Measurements from ENCODE around the gene IL1RAP. TPM values are rescaled to one million over a fixed set of nuclear protein-coding genes. Genes with fewer than 3 reads are reported as not detected.
A peak's percentile ranks its signal among the peaks of the same experiment; 100 is the strongest.

The IL1RAP gene
- total and polyA plus RNA-seq, 7 donors, result 0.70 to 6.3 (median 4.0) TPM

DNA sequence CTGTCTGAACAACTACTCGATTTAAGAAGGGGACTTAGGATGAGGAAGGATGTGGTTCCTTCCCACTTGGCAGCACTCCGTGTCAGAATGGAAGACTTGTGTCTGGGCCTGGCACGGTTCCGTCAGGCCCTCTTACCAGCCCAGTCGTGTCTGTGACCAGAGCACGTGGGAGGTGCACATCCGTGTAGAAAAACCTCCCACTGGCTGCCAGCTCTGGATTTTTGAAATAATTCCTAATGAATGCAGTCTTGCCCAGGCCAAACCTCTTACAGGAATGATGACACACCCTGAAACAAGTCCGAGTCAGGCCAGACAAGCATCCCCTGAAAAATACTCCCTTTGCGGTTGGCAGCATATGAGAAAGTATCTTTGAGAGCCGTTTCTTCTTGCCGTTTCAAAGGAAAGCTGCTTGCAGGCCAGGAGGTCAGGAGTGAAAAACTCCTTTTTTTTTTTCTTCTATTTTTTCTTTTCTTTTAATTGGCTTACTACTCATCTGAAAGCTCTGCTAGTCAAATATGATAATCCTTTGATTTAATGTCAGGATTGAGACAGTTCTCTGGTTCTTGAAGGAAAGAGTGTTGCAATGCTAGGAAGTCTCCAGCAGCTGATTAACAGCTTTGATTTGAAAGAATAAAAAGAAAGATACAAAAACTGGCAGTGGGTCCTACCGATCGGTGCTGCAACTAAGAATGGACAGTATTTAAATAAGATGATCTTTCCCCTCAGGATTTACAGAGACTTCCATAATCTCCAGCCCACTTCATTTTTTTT is 19.8 kb downstream of the IL1RAP start:
- Histone ChIP-seq H3K4me1 (peaks cover 14% of the 10 kb centered on the region), H3K9me3 (no peaks in the 10 kb centered on the region), H3K27me3 (ENCODE audit: insufficient read depth in 3 of 3, low read length in 2 of 3) (no peaks in the 10 kb centered on the region), H3K27ac (peak overlapping the region; percentile 59), H3K36me3 (ENCODE audit: insufficient read depth in 1 of 2, low read depth in 1 of 2) (no peaks in the 10 kb centered on the region), H3K4me3 (no peak overlapping the region)
- TF ChIP-seq, protein P1, sequence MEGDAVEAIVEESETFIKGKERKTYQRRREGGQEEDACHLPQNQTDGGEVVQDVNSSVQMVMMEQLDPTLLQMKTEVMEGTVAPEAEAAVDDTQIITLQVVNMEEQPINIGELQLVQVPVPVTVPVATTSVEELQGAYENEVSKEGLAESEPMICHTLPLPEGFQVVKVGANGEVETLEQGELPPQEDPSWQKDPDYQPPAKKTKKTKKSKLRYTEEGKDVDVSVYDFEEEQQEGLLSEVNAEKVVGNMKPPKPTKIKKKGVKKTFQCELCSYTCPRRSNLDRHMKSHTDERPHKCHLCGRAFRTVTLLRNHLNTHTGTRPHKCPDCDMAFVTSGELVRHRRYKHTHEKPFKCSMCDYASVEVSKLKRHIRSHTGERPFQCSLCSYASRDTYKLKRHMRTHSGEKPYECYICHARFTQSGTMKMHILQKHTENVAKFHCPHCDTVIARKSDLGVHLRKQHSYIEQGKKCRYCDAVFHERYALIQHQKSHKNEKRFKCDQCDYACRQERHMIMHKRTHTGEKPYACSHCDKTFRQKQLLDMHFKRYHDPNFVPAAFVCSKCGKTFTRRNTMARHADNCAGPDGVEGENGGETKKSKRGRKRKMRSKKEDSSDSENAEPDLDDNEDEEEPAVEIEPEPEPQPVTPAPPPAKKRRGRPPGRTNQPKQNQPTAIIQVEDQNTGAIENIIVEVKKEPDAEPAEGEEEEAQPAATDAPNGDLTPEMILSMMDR (IDR thresholded peaks at IDR 0.05), result no peak
- DNase-seq, result peak; percentile 63 to 77
- 17 to 32% (median 20%) methylated on average over 13 of the region's 13 CpGs for WGBS, 3 donors
- peak; percentile 64 to 82 (median 72) for ATAC-seq
- intact Hi-C loops (cut with DNase I), result no loop called here

DNA sequence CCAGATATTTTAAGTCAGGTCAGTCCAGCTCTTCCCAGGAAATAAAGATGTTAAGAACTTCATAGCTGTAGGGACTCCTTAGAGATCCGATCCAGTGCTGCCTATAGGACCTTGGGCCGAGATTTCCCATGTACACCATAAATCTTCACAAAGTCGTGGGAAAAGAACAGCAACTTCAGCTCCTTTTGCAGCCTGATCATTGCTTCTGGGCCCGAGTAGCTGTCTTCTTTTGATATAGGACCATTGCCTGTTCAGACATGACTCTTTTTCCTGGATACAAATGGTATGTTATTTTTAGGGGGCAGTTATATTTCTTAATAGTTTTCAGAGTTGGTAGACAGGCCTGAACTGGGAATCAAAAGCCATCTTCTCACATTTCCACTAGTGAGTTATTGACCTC is 20.5 kb downstream of the IL1RAP start:
- DNase-seq, result no peak
- Histone ChIP-seq H3K27me3 (ENCODE audit: insufficient read depth in 3 of 3, low read length in 2 of 3) (no peaks in the 10 kb centered on the region), H3K4me1 (peaks cover 14% of the 10 kb centered on the region), H3K4me3 (no peak overlapping the region), H3K9me3 (no peaks in the 10 kb centered on the region), H3K36me3 (ENCODE audit: insufficient read depth in 1 of 2, low read depth in 1 of 2) (no peaks in the 10 kb centered on the region), H3K27ac (no peak overlapping the region)
- no peak for ATAC-seq
- 56 to 68% (median 67%) methylated on average over 4 of the region's 4 CpGs for WGBS, 3 donors
- TF ChIP-seq, protein P1 (IDR thresholded peaks at IDR 0.05), result no peak
- intact Hi-C loops (cut with DNase I), result no loop called here

DNA sequence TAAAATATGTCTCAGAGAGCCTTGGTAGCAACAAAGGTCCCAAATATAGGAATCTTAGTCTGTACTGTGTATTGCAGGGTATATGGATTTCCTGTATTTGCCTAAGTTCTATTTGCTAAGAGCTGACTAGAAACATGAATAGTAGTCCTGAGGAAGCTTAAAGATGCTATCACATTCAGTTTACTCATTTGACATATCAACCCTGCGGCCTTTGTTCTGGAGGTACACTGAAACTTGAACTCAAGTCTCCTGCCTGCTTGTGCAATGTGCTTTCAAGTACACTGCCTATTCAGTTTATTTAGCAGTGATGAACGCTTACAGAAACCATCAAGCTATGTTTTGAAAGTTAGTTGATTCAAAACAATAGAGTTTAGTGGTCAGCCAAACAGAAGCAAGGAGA is 21.1 kb downstream of the IL1RAP start:
- ATAC-seq (no peak), DNase-seq (no peak)
- Histone ChIP-seq H3K27ac (no peak overlapping the region), H3K9me3 (no peaks in the 10 kb centered on the region), H3K36me3 (ENCODE audit: insufficient read depth in 1 of 2, low read depth in 1 of 2) (no peaks in the 10 kb centered on the region), H3K4me1 (peaks cover 14% of the 10 kb centered on the region), H3K4me3 (no peak overlapping the region), H3K27me3 (ENCODE audit: insufficient read depth in 3 of 3, low read length in 2 of 3) (no peaks in the 10 kb centered on the region)
- TF ChIP-seq, protein P1 (IDR thresholded peaks at IDR 0.05), result no peak
- intact Hi-C loops (cut with DNase I), result no loop called here
- WGBS, 3 donors, result 92 to 98% (median 96%) methylated on average over 2 of the region's 2 CpGs

DNA sequence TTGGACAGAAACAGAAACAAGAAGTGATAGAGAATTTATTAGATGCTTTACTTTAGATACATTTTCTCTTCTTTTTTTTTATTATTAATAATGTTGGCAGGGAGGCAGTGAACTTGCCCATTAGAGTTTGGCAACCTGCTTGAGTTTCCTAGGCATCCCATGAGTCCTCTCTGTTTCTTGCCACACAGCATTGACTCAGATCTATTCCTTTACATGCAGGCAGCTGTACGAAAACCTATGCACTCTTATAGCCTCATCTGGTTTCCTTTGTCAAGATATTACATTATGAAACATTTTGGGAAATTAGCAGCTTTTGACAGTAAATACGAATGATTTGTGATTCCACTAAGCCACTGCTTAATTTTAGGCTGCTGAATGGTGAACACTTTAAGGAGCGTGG is 23.3 kb downstream of the IL1RAP start:
- TF ChIP-seq, protein P1 (IDR thresholded peaks at IDR 0.05), result no peak
- Histone ChIP-seq H3K4me1 (peaks cover 14% of the 10 kb centered on the region), H3K27ac (no peak overlapping the region), H3K4me3 (no peak overlapping the region), H3K36me3 (ENCODE audit: insufficient read depth in 1 of 2, low read depth in 1 of 2) (no peaks in the 10 kb centered on the region), H3K9me3 (no peaks in the 10 kb centered on the region), H3K27me3 (ENCODE audit: insufficient read depth in 3 of 3, low read length in 2 of 3) (no peaks in the 10 kb centered on the region)
- DNase-seq (no peak), ATAC-seq (no peak)
- intact Hi-C loops (cut with DNase I), result no loop called here
- 88 to 94% (median 89%) methylated on average over 3 of the region's 3 CpGs for whole genome bisulfite sequencing, 3 donors

DNA sequence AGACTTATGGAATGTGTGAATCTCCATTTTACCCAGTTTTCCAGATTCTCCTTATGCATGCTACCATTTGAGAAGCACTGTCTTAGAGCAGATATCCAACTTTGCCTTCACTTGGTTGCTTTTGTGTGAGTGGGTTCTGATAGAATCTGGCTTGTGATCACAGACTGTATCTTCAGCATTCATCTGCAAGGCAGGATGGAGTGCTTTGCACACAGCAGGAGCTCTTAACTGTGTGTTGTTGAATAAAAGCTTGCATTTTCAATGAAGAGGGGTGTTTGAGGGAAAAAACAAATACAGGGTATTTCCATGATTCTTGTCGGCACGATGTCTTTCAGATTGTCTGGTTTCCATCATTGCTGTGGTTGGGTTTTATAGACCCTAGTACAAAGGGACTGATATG is 24.4 kb downstream of the IL1RAP start:
- 90 to 95% (median 95%) methylated on average over 2 of the region's 2 CpGs for WGBS, 3 donors
- H3K27ac ChIP-seq, result no peak overlapping the region
- ATAC-seq, result no peak

More for the DNA sequence above, 24.4 kb downstream of the IL1RAP start:
- H3K9me3 ChIP-seq, result no peaks in the 10 kb centered on the region
- TF ChIP-seq, protein P1 (IDR thresholded peaks at IDR 0.05), result no peak
- DNase-seq, result no peak
- no peaks in the 10 kb centered on the region for H3K27me3 ChIP-seq (ENCODE audit: insufficient read depth in 3 of 3, low read length in 2 of 3)
- H3K4me1 ChIP-seq, result peaks cover 12% of the 10 kb centered on the region
- intact Hi-C loops (cut with DNase I), result no loop called here
- H3K36me3 ChIP-seq (ENCODE audit: insufficient read depth in 1 of 2, low read depth in 1 of 2), result no peaks in the 10 kb centered on the region
- H3K4me3 ChIP-seq, result no peak overlapping the region
